Ishikawa (cell line): Measurements from ENCODE around the gene HDDC2.

Experiments
- EP300 ChIP-seq: IDR thresholded peaks from 2 replicates; pipeline ENCODE4 v1.6.1; 2012; ENCODE audit warnings: borderline replicate concordance
- FOXM1 ChIP-seq: IDR thresholded peaks from 2 replicates; pipeline ENCODE4 v1.6.1; 2012; ENCODE audit warnings: low read depth, borderline replicate concordance
- RAD21 ChIP-seq: IDR thresholded peaks from 2 replicates; pipeline ENCODE4 v1.6.1; 2012; ENCODE audit warnings: low read depth
- TF ChIP-seq, protein P1 (sequence below): IDR thresholded peaks from 2 replicates; pipeline ENCODE4 v1.6.1; 2012; ENCODE audit warnings: low read depth, mild to moderate bottlenecking

DNA sequence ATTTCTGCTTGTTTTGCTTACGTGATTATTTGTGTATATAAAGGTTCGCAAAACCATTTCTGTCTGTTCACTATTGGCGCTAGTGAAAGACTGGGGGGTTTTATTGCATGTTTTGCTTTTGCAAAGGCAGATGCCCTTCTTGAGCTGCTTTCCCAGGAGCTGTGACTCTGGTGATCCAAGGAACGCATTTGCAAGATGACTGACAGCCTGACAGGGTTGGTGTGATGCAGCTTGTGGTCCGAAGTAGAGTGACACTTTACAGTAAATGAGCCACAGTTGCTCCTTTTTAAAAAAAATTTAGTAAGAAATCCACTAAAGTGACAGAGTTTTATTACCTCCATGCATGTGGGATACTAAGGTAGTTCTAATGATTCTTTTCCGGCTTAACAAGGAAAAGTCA is 74.5 kb downstream of the HDDC2 start:
- TF ChIP-seq EP300, result no peak
- TF ChIP-seq, protein P1, sequence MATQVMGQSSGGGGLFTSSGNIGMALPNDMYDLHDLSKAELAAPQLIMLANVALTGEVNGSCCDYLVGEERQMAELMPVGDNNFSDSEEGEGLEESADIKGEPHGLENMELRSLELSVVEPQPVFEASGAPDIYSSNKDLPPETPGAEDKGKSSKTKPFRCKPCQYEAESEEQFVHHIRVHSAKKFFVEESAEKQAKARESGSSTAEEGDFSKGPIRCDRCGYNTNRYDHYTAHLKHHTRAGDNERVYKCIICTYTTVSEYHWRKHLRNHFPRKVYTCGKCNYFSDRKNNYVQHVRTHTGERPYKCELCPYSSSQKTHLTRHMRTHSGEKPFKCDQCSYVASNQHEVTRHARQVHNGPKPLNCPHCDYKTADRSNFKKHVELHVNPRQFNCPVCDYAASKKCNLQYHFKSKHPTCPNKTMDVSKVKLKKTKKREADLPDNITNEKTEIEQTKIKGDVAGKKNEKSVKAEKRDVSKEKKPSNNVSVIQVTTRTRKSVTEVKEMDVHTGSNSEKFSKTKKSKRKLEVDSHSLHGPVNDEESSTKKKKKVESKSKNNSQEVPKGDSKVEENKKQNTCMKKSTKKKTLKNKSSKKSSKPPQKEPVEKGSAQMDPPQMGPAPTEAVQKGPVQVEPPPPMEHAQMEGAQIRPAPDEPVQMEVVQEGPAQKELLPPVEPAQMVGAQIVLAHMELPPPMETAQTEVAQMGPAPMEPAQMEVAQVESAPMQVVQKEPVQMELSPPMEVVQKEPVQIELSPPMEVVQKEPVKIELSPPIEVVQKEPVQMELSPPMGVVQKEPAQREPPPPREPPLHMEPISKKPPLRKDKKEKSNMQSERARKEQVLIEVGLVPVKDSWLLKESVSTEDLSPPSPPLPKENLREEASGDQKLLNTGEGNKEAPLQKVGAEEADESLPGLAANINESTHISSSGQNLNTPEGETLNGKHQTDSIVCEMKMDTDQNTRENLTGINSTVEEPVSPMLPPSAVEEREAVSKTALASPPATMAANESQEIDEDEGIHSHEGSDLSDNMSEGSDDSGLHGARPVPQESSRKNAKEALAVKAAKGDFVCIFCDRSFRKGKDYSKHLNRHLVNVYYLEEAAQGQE, result no peak
- no peak for TF ChIP-seq FOXM1
- no peak for TF ChIP-seq RAD21
